ENCODE data around the gene LRRC74A.

DNA sequence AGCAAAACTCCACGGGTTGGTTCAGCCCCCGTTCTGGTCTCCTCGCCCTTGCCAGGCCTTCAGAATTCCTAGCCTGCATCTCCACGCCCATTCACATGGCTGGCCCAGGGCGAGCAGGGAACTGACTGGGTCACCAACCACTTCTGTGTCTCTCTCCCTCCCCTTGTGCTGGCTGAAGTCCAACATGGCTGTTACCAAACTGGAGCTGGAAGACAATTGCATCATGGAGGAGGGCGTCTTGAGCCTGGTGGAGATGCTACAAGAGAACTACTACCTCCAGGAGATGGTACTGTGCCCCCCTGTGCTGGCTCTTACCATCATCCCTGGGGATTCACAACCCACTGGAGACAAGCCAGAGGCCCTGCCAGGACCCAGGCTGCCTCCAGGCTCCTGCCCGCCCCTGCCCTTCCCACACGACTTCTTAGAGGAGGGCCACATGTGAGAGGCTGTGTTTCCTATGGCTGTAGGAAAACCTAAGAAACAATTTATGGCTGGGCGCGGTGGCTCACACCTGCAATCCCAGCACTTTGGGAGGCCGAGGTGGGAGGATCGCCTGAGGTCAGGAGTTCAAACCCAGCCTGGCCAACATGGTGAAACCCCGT lies 9.9 kb downstream of the LRRC74A start:
- TF ChIP-seq, protein P1, sequence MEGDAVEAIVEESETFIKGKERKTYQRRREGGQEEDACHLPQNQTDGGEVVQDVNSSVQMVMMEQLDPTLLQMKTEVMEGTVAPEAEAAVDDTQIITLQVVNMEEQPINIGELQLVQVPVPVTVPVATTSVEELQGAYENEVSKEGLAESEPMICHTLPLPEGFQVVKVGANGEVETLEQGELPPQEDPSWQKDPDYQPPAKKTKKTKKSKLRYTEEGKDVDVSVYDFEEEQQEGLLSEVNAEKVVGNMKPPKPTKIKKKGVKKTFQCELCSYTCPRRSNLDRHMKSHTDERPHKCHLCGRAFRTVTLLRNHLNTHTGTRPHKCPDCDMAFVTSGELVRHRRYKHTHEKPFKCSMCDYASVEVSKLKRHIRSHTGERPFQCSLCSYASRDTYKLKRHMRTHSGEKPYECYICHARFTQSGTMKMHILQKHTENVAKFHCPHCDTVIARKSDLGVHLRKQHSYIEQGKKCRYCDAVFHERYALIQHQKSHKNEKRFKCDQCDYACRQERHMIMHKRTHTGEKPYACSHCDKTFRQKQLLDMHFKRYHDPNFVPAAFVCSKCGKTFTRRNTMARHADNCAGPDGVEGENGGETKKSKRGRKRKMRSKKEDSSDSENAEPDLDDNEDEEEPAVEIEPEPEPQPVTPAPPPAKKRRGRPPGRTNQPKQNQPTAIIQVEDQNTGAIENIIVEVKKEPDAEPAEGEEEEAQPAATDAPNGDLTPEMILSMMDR (IDR thresholded peaks at IDR 0.05): no peak
- TF ChIP-seq POLR2A (IDR thresholded peaks at IDR 0.05): no peak

Data from lower leg skin (tissue), 3 donors.